Gastrocnemius medialis (tissue), 4 donors: Measurements from ENCODE around the gene UGT3A2. TPM values are rescaled to one million over a fixed set of nuclear protein-coding genes. Genes with fewer than 3 reads are reported as not detected.
A peak's percentile ranks its signal among the peaks of the same experiment; 100 is the strongest.

Experiments used
- ATAC-seq, 2 donors: fragments of 150-250 bp; one replicate each; pipeline ENCODE4 v1.9.1; 2016
- DNase-seq, 2 donors: peaks; one replicate each; pipeline ENCODE4 v3.0.0-alpha.2; 2019
- H3K27ac ChIP-seq, 4 donors: fragments of 200-600 bp; sonication (generic); 1 replicate in 1 of 4; 2 replicates in 3 of 4; pipeline ENCODE4 v1.5.1; 2016 to 2018; ENCODE audit warnings: mild to moderate bottlenecking in 2 of 4, moderate library complexity in 1 of 4
- H3K27me3 ChIP-seq, 3 donors: fragments of 200-600 bp; sonication (generic) in 2 of 3; 1 replicate in 1 of 3; 2 replicates in 2 of 3; pipeline versions ENCODE4 v1.5.1 to v1.6.0; 2016 to 2019; ENCODE audit warnings: mild to moderate bottlenecking in 1 of 3, moderate library complexity in 1 of 3
- H3K36me3 ChIP-seq, 2 donors: fragments of 200-600 bp; sonication (generic) in 1 of 2; one replicate each; pipeline ENCODE4 v1.5.1; 2017 to 2018
- H3K4me1 ChIP-seq, 2 donors: fragments of 200-600 bp; sonication (generic) in 1 of 2; one replicate each; pipeline ENCODE4 v1.5.1; 2016 to 2017; ENCODE audit warnings: mild to moderate bottlenecking in 2 of 2
- H3K4me3 ChIP-seq, 4 donors: fragments of 200-600 bp; sonication (generic) in 3 of 4; 1 replicate in 1 of 4; 2 replicates in 3 of 4; pipeline ENCODE4 v1.5.1; 2016 to 2019; ENCODE audit warnings: mild to moderate bottlenecking in 2 of 4
- H3K9me3 ChIP-seq, 3 donors: fragments of 200-600 bp; sonication (generic) in 2 of 3; 1 replicate in 1 of 3; 2 replicates in 2 of 3; pipeline ENCODE4 v1.5.1; 2016 to 2019
- POLR2A ChIP-seq, 2 donors: fragments of 450-650 bp; IDR thresholded peaks; one replicate each; pipeline ENCODE4 v1.6.1; 2017; ENCODE audit warnings: antibody characterized with exemption in 2 of 2, mild to moderate bottlenecking in 2 of 2, moderate library complexity in 2 of 2
- in situ Hi-C, 4 donors: fragments of 200-750 bp; cut with MboI; loops; one replicate each; pipeline versions ENCODE4 v1.15.0 to v1.8.0; 2017; ENCODE audit warnings: low sequenced_read_pairs in 4 of 4
- intact Hi-C: fragments of 100-400 bp; cut with DNase I; formaldehyde crosslinking; loops from one replicate; pipeline ENCODE4 v1.15.1; 2023; ENCODE audit warnings: low total_unique reads
- total RNA-seq, 4 donors: library from RNA; depleted of rRNA; stranded (reverse); fragments of >200 nt; gene quantifications; one replicate each; pipeline versions ENCODE4 v1.1.0 to v1.2.3, GENCODE V29; 2016
- TF ChIP-seq, protein P1 (sequence below), 5 experiments: fragments of 450-650 bp in 3 of 5; fragments of 200-600 bp in 2 of 5; sonication (generic) in 2 of 5; IDR thresholded peaks in 4 of 5; conservative IDR thresholded peaks in 1 of 5; 1 replicate in 4 of 5; 2 replicates in 1 of 5; pipeline ENCODE4 v1.5.1; 2016 to 2019; ENCODE audit warnings: antibody characterized with exemption in 5 of 5, mild to moderate bottlenecking in 3 of 5, moderate library complexity in 3 of 5

The UGT3A2 gene
- total RNA-seq, 4 donors from 2014 or later = not detected

DNA sequence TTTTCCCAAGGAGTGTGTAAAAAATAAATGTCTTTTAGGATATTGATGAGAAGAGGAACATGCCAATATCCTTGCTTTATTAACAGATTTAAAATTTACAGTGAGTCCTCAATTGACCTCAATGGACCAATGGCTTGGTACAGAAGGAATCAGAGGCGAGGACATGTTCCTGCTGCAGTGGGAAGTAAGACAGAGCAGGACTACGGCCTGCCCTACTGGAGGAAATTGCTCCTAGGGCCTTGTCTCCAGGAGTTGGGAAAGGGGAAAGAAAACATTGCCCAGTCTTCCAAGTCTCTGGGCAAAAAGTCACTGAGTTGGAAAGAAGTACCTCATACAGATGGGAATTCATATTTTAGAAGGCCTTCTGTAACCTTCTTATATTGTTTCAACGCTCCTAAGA, 33.1 kb upstream of the UGT3A2 start:
- peaks cover 0 to 18% of the 10 kb centered on the region in 2 donors for H3K36me3 ChIP-seq
- no peaks in the 10 kb centered on the region for H3K9me3 ChIP-seq
- no peaks in the 10 kb centered on the region for H3K4me1 ChIP-seq
- ATAC-seq (no peak), DNase-seq (no peak)
- no peak overlapping the region for H3K27ac ChIP-seq
- TF ChIP-seq, protein P1, sequence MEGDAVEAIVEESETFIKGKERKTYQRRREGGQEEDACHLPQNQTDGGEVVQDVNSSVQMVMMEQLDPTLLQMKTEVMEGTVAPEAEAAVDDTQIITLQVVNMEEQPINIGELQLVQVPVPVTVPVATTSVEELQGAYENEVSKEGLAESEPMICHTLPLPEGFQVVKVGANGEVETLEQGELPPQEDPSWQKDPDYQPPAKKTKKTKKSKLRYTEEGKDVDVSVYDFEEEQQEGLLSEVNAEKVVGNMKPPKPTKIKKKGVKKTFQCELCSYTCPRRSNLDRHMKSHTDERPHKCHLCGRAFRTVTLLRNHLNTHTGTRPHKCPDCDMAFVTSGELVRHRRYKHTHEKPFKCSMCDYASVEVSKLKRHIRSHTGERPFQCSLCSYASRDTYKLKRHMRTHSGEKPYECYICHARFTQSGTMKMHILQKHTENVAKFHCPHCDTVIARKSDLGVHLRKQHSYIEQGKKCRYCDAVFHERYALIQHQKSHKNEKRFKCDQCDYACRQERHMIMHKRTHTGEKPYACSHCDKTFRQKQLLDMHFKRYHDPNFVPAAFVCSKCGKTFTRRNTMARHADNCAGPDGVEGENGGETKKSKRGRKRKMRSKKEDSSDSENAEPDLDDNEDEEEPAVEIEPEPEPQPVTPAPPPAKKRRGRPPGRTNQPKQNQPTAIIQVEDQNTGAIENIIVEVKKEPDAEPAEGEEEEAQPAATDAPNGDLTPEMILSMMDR (IDR thresholded peaks at IDR 0.05 in 4 of 5, conservative IDR thresholded peaks at IDR 0.05 in 1 of 5) = no peak
- no peak for TF ChIP-seq POLR2A (IDR thresholded peaks at IDR 0.05)
- intact Hi-C loops = no loop called here
- no peak overlapping the region for H3K4me3 ChIP-seq
- in situ Hi-C loops = no loop called here
- no peaks in the 10 kb centered on the region for H3K27me3 ChIP-seq

DNA sequence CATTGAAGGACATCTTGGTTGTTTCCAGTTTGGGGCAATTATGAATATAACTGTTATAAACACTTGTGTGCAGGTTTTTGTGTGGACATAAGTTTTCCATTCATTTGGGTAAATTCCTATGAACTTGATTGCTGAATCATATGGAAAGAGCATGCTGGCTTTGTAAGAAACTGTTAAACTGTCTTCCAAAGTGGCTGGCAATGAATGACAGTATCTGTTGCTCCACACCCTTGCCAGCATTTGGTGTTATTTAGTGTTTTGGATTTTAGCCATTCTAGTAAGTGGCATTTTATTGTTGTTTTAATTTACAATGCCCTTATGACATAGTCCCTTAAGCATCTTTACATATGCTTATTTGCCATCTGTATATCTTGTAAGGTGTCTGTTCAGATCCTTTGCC, 29.8 kb upstream of the UGT3A2 start:
- intact Hi-C loops = no loop called here
- H3K27me3 ChIP-seq = no peaks in the 10 kb centered on the region
- no peak for DNase-seq
- TF ChIP-seq, protein P1 (IDR thresholded peaks at IDR 0.05 in 4 of 5, conservative IDR thresholded peaks at IDR 0.05 in 1 of 5) = no peak
- TF ChIP-seq POLR2A (IDR thresholded peaks at IDR 0.05) = no peak
- no peaks in the 10 kb centered on the region for H3K9me3 ChIP-seq
- H3K27ac ChIP-seq = no peak overlapping the region
- in situ Hi-C loops = no loop called here
- ATAC-seq = no peak
- H3K4me3 ChIP-seq = no peak overlapping the region
- H3K4me1 ChIP-seq = no peaks in the 10 kb centered on the region
- no peaks in the 10 kb centered on the region for H3K36me3 ChIP-seq

DNA sequence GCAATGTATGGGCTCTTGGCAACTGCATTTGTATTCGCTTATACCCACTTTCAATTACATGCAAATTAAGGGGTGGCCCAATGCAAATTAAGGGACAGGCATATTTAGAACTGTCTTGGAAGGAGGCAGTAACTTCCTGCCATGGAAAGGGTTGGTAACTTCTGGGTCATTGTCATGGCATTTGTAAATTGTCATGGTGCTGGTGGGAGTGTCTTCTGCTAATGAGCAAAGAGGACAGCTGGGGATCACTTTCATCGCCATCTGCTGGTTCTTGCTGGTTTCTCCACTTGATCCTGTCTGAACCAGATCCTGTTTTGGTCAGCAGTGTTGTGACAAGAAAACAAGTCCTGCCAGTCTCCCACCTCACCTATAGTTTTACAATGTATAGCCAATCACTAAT, 23.3 kb upstream of the UGT3A2 start:
- TF ChIP-seq POLR2A (IDR thresholded peaks at IDR 0.05) = no peak
- TF ChIP-seq, protein P1 (IDR thresholded peaks at IDR 0.05 in 4 of 5, conservative IDR thresholded peaks at IDR 0.05 in 1 of 5) = no peak
- no peak for ATAC-seq
- no peaks in the 10 kb centered on the region for H3K4me1 ChIP-seq

DNA sequence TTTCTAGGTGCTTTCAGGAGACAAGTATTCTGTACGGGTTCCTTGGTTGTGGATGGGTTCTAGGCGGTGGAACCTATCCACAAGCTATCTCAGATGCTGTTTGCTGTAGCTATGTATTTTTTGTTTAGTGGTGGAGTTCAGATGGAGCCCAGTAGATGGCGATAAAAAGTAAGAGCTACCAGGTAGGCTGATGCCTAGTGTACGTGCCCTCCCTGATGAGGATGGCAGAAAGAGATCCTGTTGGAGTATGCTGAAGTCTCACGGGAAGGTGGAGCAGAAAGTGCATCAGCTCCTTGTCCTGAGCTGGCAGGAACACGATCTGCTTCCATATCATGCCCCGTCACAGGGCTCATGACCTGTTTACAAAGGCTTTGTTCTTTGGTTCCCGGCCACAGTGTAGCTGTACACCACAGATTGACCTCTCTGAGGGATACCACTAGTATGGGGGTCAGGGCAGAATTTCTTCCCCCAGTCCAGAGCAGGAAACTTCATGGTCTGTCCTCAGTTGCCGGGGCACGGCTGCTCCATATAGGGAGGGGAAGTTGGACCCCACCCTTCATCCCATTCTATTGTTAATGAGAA, 12.6 kb upstream of the UGT3A2 start:
- Histone ChIP-seq H3K36me3 (no peaks in the 10 kb centered on the region), H3K9me3 (no peaks in the 10 kb centered on the region), H3K27ac (no peak overlapping the region), H3K4me3 (no peak overlapping the region), H3K4me1 (no peaks in the 10 kb centered on the region), H3K27me3 (peaks cover 0 to 2% (median 0%) of the 10 kb centered on the region in 3 donors)
- intact Hi-C loops = no loop called here
- no peak for DNase-seq
- in situ Hi-C loops = no loop called here
- peak in 1 of 2 donors; percentile 44 for ATAC-seq
- TF ChIP-seq POLR2A (IDR thresholded peaks at IDR 0.05) = no peak
- TF ChIP-seq, protein P1 (IDR thresholded peaks at IDR 0.05 in 4 of 5, conservative IDR thresholded peaks at IDR 0.05 in 1 of 5) = peak in 3 of 5 experiments; percentile 21 to 49 (median 35)

More for the DNA sequence above, 23.3 kb upstream of the UGT3A2 start:
- H3K9me3 ChIP-seq = no peaks in the 10 kb centered on the region
- intact Hi-C loops (no loop called here), in situ Hi-C loops (no loop called here)
- no peaks in the 10 kb centered on the region for H3K36me3 ChIP-seq
- H3K27me3 ChIP-seq = no peaks in the 10 kb centered on the region
- H3K27ac ChIP-seq = no peak overlapping the region
- no peak for DNase-seq
- H3K4me3 ChIP-seq = no peak overlapping the region

DNA sequence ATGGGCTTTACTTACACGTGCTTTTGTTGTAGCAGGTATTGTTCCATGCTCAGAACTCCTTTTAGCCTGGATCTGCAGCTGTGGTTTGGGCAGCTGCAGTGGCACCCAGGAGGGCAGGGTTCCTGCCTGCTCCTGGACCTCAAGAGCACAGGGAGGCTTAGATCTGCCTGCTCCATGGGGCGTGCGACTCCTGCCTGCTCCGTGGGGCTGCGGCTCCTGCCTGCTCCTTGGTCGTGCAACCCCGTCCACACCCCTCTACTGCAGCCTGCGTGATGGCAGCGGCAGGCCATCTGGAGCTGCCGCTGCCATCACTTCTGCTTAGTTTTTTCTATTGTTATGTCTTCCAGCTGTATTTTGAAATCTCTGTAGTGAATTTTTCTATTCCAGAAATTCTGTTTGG, 11.7 kb upstream of the UGT3A2 start:
- intact Hi-C loops (no loop called here), in situ Hi-C loops (no loop called here)
- Histone ChIP-seq H3K27ac (no peak overlapping the region), H3K27me3 (peaks cover 0 to 2% (median 0%) of the 10 kb centered on the region in 3 donors), H3K9me3 (no peaks in the 10 kb centered on the region), H3K4me3 (no peak overlapping the region), H3K4me1 (no peaks in the 10 kb centered on the region), H3K36me3 (no peaks in the 10 kb centered on the region)
- DNase-seq = no peak
- no peak for TF ChIP-seq POLR2A (IDR thresholded peaks at IDR 0.05)
- TF ChIP-seq, protein P1 (IDR thresholded peaks at IDR 0.05 in 4 of 5, conservative IDR thresholded peaks at IDR 0.05 in 1 of 5) = no peak
- no peak for ATAC-seq
